HG02588 (cell line): ENCODE measurements around the gene RCAN3.
"Not testable (repeated sequence)": the region's sequence is repeated elsewhere in the genome, so short reads cannot be mapped to it uniquely, and the experiment has no call there.

ENCODE experiments used
- ATAC-seq: cut with Tn5 transposase; IDR thresholded peaks from one replicate; pipeline ENCODE4 v1.9.1; 2021; ENCODE audit warnings: mild to moderate bottlenecking, moderate library complexity; ENCODE audit not compliant: unreplicated experiment

The RCAN3 gene

GRCh38 chr1:24548070-24548469 lies 45.4 kb downstream of the RCAN3 start:
- ATAC-seq, result no peak

- not testable (repeated sequence) for ATAC-seq
Measured at GRCh38 chr1:24549210-24549609, 46.6 kb downstream of the RCAN3 start.

GRCh38 chr1:24551290-24551959 lies 48.8 kb downstream of the RCAN3 start:
- no peak for ATAC-seq

- no peak for ATAC-seq
Measured at GRCh38 chr1:24551960-24552571, 49.4 kb downstream of the RCAN3 start.

- no peak for ATAC-seq
Measured at GRCh38 chr1:24553931-24554330, 51.3 kb downstream of the RCAN3 start.

GRCh38 chr1:24554714-24555113 lies 52.1 kb downstream of the RCAN3 start:
- no peak for ATAC-seq

- no peak for ATAC-seq
Measured at GRCh38 chr1:24555591-24556413, 53.2 kb downstream of the RCAN3 start, which contains the start of gene NCMAP. Gene NCMAP, plus strand, starts transcription at chr1:24556087. Its CDS starts 39,344 bp downstream, at chr1:24595431.

- no peak for ATAC-seq
Measured at GRCh38 chr1:24556414-24556795, 53.8 kb downstream of the RCAN3 start.

GRCh38 chr1:24557220-24557619 lies 54.6 kb downstream of the RCAN3 start:
- no peak for ATAC-seq

- ATAC-seq, result no peak
Measured at GRCh38 chr1:24557711-24558131, 55.1 kb downstream of the RCAN3 start.

GRCh38 chr1:24558455-24558854 lies 55.8 kb downstream of the RCAN3 start:
- ATAC-seq, result no peak

- ATAC-seq, result no peak
Measured at GRCh38 chr1:24558902-24559791, 56.5 kb downstream of the RCAN3 start.

- no peak for ATAC-seq
Measured at GRCh38 chr1:24560361-24560760, 57.7 kb downstream of the RCAN3 start.

GRCh38 chr1:24562625-24563024 lies 60.0 kb downstream of the RCAN3 start:
- ATAC-seq, result no peak

- no peak for ATAC-seq
Measured at GRCh38 chr1:24564695-24565094, 62.1 kb downstream of the RCAN3 start.

GRCh38 chr1:24566236-24566867 lies 63.7 kb downstream of the RCAN3 start:
- ATAC-seq, result no peak

GRCh38 chr1:24567792-24568388 lies 65.3 kb downstream of the RCAN3 start:
- ATAC-seq, result no peak

- ATAC-seq, result no peak
Measured at GRCh38 chr1:24568475-24568874, 65.8 kb downstream of the RCAN3 start.

GRCh38 chr1:24570265-24571125 lies 67.9 kb downstream of the RCAN3 start:
- no peak for ATAC-seq
